ENCODE data around the gene OVCH1. TPM values are rescaled to one million over a fixed set of nuclear protein-coding genes. Genes with fewer than 3 reads are reported as not detected.

The OVCH1 gene
- total RNA-seq, 1 experiment from 2014 or later: not detected

- H2BK15ac ChIP-seq (ENCODE audit: low read depth, low read length): no peak overlapping the region
- H2BK20ac ChIP-seq (ENCODE audit: low read depth, low read length, poor library complexity, severe bottlenecking): no peak overlapping the region
- H3K18ac ChIP-seq (ENCODE audit: insufficient read length, low read depth, low read length): no peak overlapping the region
- no peaks in the 10 kb centered on the region for H3K79me1 ChIP-seq (ENCODE audit: insufficient read depth, low read depth, low read length, poor library complexity, severe bottlenecking)
- no CpG with 5 or more reads among the region's 2 CpGs for WGBS (ENCODE audit: extremely low coverage, insufficient read length, low lambda C conversion rate)
- no peak overlapping the region for H4K91ac ChIP-seq (ENCODE audit: insufficient read length, low read depth, low read length)
- H3K4me2 ChIP-seq (ENCODE audit: insufficient read depth, insufficient read length, low read length): no peak overlapping the region
- H2BK120ac ChIP-seq (ENCODE audit: low read depth, low read length, poor library complexity, severe bottlenecking): no peak overlapping the region
- no peak overlapping the region for H3K56ac ChIP-seq (ENCODE audit: insufficient read length, low read depth, low read length)
- Mint-ChIP-seq H3K4me1 (peaks cover 10% of the 10 kb centered on the region in 2 experiments), H3K27me3 (ENCODE audit: low read depth) (no peaks in the 10 kb centered on the region), H3K4me3 (no peak overlapping the region), H3K9me3 (peaks cover 13 to 16% of the 10 kb centered on the region in 2 experiments), H3K36me3 (ENCODE audit: insufficient read depth in 1 of 3, low read depth in 3 of 3) (peaks cover 0 to 14% (median 8%) of the 10 kb centered on the region in 3 experiments; a peak in 5 of 7 replicates), H3K27ac (no peak overlapping the region)
- H4K20me1 ChIP-seq (ENCODE audit: control insufficient read depth, insufficient read depth, insufficient read length): no peaks in the 10 kb centered on the region
- no peak overlapping the region for H3K23ac ChIP-seq (ENCODE audit: insufficient read length, low read depth, low read length)
- H3K23me2 ChIP-seq (ENCODE audit: insufficient read length, low read depth, low read length, poor library complexity, severe bottlenecking): no peaks in the 10 kb centered on the region
- H3K27ac ChIP-seq (ENCODE audit: insufficient read length, low read depth, low read length): no peak overlapping the region
- H3K14ac ChIP-seq (ENCODE audit: insufficient read depth, low read length): no peak overlapping the region
- H2AFZ ChIP-seq (ENCODE audit: low read length): no peak overlapping the region
- no peak for TF ChIP-seq CTCF (conservative IDR thresholded peaks at IDR 0.05)
- H3K9ac ChIP-seq (ENCODE audit: extremely low read depth, insufficient read length, low read length): no peak overlapping the region
- no peaks in the 10 kb centered on the region for H3K79me2 ChIP-seq (ENCODE audit: insufficient read depth, low read length)
- no peaks in the 10 kb centered on the region for H3K9me3 ChIP-seq (ENCODE audit: control insufficient read depth, low read depth, low read length)
- no peak overlapping the region for H2BK5ac ChIP-seq (ENCODE audit: insufficient read length, low read length)
- no peak for DNase-seq
- H4K5ac ChIP-seq (ENCODE audit: insufficient read length, low read depth, low read length): no peak overlapping the region
- no peak overlapping the region for H4K8ac ChIP-seq (replicated peaks; ENCODE audit: insufficient read length, low read depth, low read length)
- no peak overlapping the region for H3T11ph ChIP-seq (ENCODE audit: low read length)
- no peaks in the 10 kb centered on the region for H3K4me1 ChIP-seq (ENCODE audit: insufficient read depth, low read length)
- no peak overlapping the region for H2BK12ac ChIP-seq (ENCODE audit: insufficient read length, low read depth, low read length)
- H3K4ac ChIP-seq (ENCODE audit: low read depth, low read length): no peak overlapping the region
- no peaks in the 10 kb centered on the region for H3K27me3 ChIP-seq (ENCODE audit: insufficient read depth, low read length)
- no peak overlapping the region for H2AK5ac ChIP-seq (ENCODE audit: insufficient read length, low read length)
Measured at GRCh38 chr12:29425722-29426121, 71.8 kb downstream of the OVCH1 start.
